ENCODE data around the gene TOP2B.

- no peak for TF ChIP-seq POLR2AphosphoS5 (IDR thresholded peaks at IDR 0.05; ENCODE audit: low read depth)
- TF ChIP-seq, protein P1, sequence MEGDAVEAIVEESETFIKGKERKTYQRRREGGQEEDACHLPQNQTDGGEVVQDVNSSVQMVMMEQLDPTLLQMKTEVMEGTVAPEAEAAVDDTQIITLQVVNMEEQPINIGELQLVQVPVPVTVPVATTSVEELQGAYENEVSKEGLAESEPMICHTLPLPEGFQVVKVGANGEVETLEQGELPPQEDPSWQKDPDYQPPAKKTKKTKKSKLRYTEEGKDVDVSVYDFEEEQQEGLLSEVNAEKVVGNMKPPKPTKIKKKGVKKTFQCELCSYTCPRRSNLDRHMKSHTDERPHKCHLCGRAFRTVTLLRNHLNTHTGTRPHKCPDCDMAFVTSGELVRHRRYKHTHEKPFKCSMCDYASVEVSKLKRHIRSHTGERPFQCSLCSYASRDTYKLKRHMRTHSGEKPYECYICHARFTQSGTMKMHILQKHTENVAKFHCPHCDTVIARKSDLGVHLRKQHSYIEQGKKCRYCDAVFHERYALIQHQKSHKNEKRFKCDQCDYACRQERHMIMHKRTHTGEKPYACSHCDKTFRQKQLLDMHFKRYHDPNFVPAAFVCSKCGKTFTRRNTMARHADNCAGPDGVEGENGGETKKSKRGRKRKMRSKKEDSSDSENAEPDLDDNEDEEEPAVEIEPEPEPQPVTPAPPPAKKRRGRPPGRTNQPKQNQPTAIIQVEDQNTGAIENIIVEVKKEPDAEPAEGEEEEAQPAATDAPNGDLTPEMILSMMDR (conservative IDR thresholded peaks at IDR 0.05; ENCODE audit: low read depth in 2 of 2) = no peak
- TF ChIP-seq ETS1 (IDR thresholded peaks at IDR 0.05) = no peak
- TF ChIP-seq NANOG (IDR thresholded peaks at IDR 0.05; ENCODE audit: borderline replicate concordance) = no peak
- TF ChIP-seq REST (IDR thresholded peaks at IDR 0.05; ENCODE audit: unreplicated experiment) = no peak
- TF ChIP-seq EZH2 (IDR thresholded peaks at IDR 0.05; ENCODE audit: low read depth, unreplicated experiment) = no peak
- TF ChIP-seq ZNF331 (CRISPR knock-in tag; IDR thresholded peaks at IDR 0.05; ENCODE audit: low read depth) = no peak
- TF ChIP-seq CREB1 (CRISPR knock-in tag; IDR thresholded peaks at IDR 0.05; ENCODE audit: low read depth) = no peak
- TF ChIP-seq EZH2phosphoT487 (IDR thresholded peaks at IDR 0.05; ENCODE audit: unreplicated experiment) = no peak
- no peak for TF ChIP-seq JUNB (IDR thresholded peaks at IDR 0.05; ENCODE audit: unreplicated experiment)
- TF ChIP-seq STAT1 (IDR thresholded peaks at IDR 0.05; ENCODE audit: unreplicated experiment) = no peak
- TF ChIP-seq ZNF114 (CRISPR knock-in tag; IDR thresholded peaks at IDR 0.05) = no peak
- TF ChIP-seq, protein P2, sequence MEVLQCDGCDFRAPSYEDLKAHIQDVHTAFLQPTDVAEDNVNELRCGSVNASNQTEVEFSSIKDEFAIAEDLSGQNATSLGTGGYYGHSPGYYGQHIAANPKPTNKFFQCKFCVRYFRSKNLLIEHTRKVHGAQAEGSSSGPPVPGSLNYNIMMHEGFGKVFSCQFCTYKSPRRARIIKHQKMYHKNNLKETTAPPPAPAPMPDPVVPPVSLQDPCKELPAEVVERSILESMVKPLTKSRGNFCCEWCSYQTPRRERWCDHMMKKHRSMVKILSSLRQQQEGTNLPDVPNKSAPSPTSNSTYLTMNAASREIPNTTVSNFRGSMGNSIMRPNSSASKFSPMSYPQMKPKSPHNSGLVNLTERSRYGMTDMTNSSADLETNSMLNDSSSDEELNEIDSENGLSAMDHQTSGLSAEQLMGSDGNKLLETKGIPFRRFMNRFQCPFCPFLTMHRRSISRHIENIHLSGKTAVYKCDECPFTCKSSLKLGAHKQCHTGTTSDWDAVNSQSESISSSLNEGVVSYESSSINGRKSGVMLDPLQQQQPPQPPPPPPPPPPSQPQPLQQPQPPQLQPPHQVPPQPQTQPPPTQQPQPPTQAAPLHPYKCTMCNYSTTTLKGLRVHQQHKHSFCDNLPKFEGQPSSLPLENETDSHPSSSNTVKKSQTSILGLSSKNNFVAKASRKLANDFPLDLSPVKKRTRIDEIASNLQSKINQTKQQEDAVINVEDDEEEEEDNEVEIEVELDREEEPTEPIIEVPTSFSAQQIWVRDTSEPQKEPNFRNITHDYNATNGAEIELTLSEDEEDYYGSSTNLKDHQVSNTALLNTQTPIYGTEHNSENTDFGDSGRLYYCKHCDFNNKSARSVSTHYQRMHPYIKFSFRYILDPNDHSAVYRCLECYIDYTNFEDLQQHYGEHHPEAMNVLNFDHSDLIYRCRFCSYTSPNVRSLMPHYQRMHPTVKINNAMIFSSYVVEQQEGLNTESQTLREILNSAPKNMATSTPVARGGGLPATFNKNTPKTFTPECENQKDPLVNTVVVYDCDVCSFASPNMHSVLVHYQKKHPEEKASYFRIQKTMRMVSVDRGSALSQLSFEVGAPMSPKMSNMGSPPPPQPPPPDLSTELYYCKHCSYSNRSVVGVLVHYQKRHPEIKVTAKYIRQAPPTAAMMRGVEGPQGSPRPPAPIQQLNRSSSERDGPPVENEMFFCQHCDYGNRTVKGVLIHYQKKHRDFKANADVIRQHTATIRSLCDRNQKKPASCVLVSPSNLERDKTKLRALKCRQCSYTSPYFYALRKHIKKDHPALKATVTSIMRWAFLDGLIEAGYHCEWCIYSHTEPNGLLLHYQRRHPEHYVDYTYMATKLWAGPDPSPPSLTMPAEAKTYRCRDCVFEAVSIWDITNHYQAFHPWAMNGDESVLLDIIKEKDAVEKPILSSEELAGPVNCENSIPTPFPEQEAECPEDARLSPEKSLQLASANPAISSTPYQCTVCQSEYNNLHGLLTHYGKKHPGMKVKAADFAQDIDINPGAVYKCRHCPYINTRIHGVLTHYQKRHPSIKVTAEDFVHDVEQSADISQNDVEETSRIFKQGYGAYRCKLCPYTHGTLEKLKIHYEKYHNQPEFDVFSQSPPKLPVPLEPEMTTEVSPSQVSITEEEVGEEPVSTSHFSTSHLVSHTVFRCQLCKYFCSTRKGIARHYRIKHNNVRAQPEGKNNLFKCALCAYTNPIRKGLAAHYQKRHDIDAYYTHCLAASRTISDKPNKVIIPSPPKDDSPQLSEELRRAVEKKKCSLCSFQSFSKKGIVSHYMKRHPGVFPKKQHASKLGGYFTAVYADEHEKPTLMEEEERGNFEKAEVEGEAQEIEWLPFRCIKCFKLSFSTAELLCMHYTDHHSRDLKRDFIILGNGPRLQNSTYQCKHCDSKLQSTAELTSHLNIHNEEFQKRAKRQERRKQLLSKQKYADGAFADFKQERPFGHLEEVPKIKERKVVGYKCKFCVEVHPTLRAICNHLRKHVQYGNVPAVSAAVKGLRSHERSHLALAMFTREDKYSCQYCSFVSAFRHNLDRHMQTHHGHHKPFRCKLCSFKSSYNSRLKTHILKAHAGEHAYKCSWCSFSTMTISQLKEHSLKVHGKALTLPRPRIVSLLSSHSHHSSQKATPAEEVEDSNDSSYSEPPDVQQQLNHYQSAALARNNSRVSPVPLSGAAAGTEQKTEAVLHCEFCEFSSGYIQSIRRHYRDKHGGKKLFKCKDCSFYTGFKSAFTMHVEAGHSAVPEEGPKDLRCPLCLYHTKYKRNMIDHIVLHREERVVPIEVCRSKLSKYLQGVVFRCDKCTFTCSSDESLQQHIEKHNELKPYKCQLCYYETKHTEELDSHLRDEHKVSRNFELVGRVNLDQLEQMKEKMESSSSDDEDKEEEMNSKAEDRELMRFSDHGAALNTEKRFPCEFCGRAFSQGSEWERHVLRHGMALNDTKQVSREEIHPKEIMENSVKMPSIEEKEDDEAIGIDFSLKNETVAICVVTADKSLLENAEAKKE (CRISPR knock-in tag; IDR thresholded peaks at IDR 0.05) = no peak
Observed at GRCh38 chr3:25558796-25559195, 105.9 kb downstream of the TOP2B start.

Measured in GM23338 (cell line).